NCI-H146 (cell line): ENCODE results near the gene MSANTD7.
"Not testable (repeated sequence)": the region's sequence is repeated elsewhere in the genome, so short reads cannot be mapped to it uniquely, and the experiment has no call there.

Experiments used
- DNase-seq: peaks from one replicate; lab custom pipeline; 2025; lab: John Stamatoyannopoulos, UW

Gene MSANTD7

GRCh38 chr10:14837003-14837756 is 926 bp upstream of the MSANTD7 start:
- DNase-seq = peak; percentile 54

GRCh38 chr10:14838582-14839304 is 637 bp downstream of the MSANTD7 start:
- DNase-seq = peak; percentile 38

GRCh38 chr10:14839305-14839695 is 1.2 kb downstream of the MSANTD7 start:
- peak; percentile 32 for DNase-seq

GRCh38 chr10:14840178-14840577 is 2.1 kb downstream of the MSANTD7 start:
- DNase-seq = no peak

- no peak for DNase-seq
These were observed 5.4 kb downstream of the MSANTD7 start for GRCh38 chr10:14843327-14843988.

- DNase-seq = no peak
These were observed 6.8 kb downstream of the MSANTD7 start for GRCh38 chr10:14844948-14845347.

- DNase-seq = no peak
These were observed 14.1 kb downstream of the MSANTD7 start for GRCh38 chr10:14852236-14852635.

GRCh38 chr10:14855453-14855852 is 17.3 kb downstream of the MSANTD7 start:
- no peak for DNase-seq

GRCh38 chr10:14858338-14858960 is 20.3 kb downstream of the MSANTD7 start:
- no peak for DNase-seq

GRCh38 chr10:14859043-14859442 is 20.9 kb downstream of the MSANTD7 start:
- DNase-seq = no peak

- DNase-seq = no peak
These were observed 21.7 kb downstream of the MSANTD7 start for GRCh38 chr10:14859775-14860174.

- DNase-seq = no peak
These were observed 22.7 kb downstream of the MSANTD7 start for GRCh38 chr10:14860791-14861190.

- DNase-seq = not testable (repeated sequence)
These were observed 26.4 kb downstream of the MSANTD7 start for GRCh38 chr10:14864466-14864865.

- not testable (repeated sequence) for DNase-seq
These were observed 26.8 kb downstream of the MSANTD7 start for GRCh38 chr10:14864871-14865270.

- DNase-seq = no peak
These were observed 35.1 kb downstream of the MSANTD7 start for GRCh38 chr10:14873090-14873760.

- no peak for DNase-seq
These were observed 37.8 kb downstream of the MSANTD7 start for GRCh38 chr10:14875941-14876340.

GRCh38 chr10:14876764-14877163 is 38.7 kb downstream of the MSANTD7 start:
- no peak for DNase-seq

GRCh38 chr10:14878266-14879123 is 40.4 kb downstream of the MSANTD7 start, which contains the start of gene SUV39H2:
TSS of gene SUV39H2 (plus strand) at chr10:14878866. CDS start at chr10:14878889, 23 bp downstream.
- DNase-seq = peak; percentile 98

GRCh38 chr10:14879124-14879927 is 41.2 kb downstream of the MSANTD7 start:
- DNase-seq = peak; percentile 82

- DNase-seq = no peak
These were observed 41.8 kb downstream of the MSANTD7 start for GRCh38 chr10:14879928-14880193.
